ENCODE measurements around the gene PAN2.
"Not testable (repeated sequence)": the region's sequence is repeated elsewhere in the genome, so short reads cannot be mapped to it uniquely, and the experiment has no call there.

PAN2 gene

DNA sequence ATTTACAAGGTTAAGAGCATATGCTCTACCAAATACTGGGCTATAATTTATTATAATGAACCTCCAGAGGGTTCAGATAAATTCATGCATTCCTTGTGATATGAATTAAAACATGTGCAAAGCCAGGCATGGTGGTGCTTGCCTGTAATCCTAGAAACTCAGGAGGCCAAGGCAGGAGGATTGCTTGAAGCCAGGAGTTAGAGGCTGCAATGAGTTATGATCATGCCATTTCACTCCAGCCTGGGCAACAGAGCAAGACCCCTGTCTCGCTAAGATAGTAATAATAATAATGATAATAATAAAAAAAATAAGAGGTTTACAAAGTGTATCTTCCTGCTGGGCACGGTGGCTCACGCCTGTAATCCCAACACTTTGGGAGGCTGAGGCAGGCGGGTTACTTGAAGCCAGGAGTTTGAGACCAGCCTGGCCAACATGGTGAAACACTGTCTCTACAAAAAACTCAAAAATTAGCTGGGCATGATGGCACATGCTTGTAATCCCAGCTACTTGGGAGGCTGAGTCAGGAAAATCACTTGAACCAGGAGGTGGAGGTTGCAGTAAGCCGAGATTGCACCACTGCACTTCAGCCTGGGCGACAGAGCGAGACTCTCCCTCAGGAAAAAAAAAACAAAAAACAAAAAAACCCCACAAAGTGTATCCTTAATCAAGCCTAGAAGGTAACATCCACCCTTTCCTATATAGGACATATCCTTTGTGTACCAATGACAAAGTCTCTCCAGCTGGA lies 26.4 kb downstream of the PAN2 start:
- DNase-seq (ENCODE audit: low read depth in 2 of 3, low spot score in 1 of 3), result no peak

DNA sequence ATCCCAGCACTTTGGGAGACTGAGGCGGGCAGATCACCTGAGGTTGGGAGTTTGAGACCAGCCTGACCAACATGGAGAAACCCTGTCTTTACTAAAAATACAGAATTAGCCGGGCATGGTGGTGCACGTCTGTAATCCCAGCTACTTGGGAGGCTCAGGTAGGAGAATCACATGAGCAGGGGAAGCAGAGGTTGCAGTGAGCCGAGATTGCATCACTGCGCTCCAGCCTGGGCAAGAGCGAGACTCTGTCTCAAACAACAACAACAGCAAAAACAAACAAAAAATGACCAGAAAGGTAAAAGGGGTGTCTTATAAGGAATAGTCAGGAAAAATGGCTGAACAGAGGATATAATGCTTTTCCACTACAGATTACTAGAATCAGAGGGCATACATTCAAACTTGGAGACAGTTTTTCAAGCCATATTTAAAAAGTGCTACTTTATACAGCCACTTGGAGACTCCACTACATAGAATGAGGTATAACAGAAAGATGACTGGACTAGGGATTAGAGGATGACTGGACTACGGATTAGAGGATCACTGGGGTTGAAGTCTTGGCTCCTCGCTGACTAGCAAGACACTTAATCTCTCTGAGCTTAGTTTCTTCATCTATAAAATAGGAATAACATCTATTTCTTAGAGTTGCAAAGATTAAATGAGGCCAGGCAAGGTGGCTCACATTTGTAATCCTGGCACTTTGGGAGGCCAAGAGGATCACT lies 28.8 kb downstream of the PAN2 start:
- no peak for DNase-seq (ENCODE audit: low read depth in 2 of 3, low spot score in 1 of 3)

DNA sequence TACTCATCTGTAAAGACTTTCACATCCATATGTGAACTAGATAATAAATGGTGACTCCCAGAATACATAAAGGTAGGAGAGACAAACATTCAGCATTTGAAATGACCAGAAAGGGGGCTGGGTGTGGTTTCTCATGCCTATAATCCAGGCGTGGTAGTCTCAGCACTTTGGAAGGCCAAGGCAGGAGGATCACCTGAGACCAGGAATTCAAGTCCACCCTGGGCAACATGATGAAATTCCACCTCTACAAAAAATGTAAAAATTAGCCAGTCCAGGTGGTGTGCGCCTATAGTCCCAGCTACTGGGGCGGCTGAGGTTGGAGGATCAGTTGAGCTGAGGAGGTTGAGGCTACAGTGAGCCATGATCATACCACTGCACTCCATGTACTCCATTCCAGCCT lies 29.5 kb downstream of the PAN2 start:
- no peak for DNase-seq (ENCODE audit: low read depth in 2 of 3, low spot score in 1 of 3)

DNA sequence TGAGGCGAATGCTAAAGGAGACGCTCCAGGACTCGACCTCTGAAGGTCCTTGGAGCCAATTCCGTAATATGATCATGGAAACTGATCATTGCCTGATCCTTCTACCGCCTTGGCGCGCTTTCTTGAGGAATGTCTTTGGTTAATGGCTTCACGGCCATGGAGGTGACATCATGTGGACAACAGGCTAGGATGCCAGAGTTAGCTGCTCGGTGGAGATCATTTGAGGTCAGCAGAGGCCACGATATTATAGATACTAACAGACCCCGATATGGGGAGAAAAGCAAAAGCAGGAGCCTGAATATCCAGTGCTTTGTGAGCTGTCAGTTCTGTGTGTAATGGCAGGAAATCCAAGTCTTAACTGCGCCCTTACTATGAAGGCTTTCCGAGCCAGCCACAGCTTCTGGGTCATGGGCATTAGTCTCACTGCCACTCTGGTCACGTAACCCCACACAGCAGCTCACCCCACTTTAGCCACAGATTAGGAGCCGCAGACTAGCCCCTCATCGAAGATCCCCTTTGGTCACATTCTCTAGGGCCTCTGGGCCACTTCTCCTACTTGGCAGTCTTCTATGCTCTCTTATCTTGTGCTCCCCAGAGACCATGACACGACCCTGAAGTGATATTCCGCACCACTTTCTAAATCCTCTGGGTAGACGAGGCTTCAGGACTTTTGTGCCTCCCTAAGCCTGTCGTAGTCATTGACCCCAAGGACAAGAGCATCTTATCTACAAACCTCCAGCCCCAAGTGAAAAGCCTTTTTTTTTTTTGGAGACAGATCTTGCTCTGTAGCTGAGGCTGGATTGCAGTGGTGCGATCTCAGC lies 32.9 kb downstream of the PAN2 start:
- no peak for DNase-seq (ENCODE audit: low read depth in 2 of 3, low spot score in 1 of 3)

DNA sequence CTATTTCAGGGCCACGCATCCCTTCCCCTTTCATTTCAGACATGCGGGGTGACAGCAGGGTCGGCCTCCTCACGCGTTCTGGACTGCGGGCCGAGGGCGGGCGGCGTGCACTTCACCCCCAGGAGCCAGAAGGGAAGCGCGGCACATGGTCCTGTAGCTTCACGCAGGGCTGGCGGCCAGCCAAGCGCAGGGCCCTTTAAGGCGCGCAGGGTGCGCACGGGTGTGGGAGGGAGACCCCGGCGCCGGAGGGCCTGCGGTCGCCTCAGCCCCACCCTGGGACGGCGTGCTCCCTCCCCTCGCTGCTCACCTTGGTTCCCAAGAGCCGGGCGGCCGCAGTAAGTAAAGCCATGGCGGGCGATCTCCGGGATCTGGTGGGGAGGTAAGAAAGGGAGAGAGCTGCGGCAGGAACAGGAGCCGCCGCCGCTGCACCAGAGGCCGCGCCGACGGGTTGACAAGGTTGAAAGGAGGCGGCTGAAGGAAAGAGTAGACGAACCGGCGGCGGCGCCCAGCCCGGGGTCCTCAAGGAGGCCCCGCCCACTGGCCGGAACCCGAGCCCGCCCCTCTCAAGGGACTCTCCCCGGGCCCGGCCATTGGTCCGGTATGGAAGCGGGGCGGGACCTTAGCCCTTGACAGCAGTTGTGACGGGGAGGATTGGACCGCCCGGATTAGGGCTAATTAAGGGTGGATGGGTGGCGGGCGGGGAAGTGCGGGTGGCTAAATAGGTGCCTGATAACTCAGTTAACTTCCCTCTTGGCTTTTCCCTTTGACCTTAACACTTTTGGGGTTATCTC lies 33.8 kb downstream of the PAN2 start, which contains the start of gene CS:
Gene CS, minus strand, starts transcription at position 478 of the 791 bp plus-strand sequence. Its CDS starts 129 bp downstream, at position 349.
- peak; percentile 96 to 99 (median 98) for DNase-seq (ENCODE audit: low read depth in 2 of 3, low spot score in 1 of 3)

DNA sequence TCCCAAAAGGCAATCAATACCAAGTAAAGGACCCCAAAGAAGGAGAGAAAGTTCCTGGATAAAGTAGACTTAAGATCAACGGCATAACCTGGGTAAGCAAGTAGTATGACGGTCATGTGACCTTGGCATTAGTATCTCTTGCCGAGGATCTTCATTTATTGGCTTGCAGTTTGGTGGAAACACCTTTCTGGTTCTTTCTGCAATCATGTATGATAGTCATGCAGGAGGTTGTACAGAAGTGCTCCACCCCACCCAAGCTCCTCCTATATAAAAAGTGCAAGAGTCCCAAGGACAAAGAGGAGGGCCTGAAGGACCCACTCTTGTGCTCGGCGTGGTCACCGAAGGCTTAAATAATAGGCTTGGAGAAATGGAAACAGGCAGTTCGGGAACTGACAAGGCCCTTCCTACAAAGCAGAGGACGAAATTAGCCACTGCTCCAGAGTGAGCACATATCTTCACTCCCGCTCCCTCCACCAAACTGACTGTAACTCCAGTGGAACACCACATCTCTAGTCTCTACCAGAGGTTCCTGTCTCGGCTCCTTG lies 34.4 kb downstream of the PAN2 start:
- no peak for DNase-seq (ENCODE audit: low read depth in 2 of 3, low spot score in 1 of 3)

DNA sequence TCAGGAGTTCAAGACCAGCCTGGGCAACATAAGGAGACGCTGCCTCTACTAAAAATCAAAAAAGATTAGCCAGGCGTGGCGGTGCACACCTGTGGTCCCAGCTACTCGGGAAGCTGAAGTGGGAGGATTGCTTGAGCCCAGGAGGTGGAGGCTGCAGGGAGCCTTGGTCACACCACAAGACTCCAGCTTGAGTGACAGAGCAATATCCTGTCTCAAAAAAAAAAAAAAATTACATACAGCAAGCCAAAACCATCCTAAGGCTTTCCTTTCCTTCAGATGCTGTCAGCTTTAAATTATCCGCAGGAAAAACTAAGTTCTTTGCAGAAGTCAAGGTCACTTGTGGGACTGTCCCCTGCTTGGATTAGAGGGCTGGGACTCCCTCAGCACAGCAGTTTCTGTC lies 35.0 kb downstream of the PAN2 start:
- no peak for DNase-seq (ENCODE audit: low read depth in 2 of 3, low spot score in 1 of 3)

DNA sequence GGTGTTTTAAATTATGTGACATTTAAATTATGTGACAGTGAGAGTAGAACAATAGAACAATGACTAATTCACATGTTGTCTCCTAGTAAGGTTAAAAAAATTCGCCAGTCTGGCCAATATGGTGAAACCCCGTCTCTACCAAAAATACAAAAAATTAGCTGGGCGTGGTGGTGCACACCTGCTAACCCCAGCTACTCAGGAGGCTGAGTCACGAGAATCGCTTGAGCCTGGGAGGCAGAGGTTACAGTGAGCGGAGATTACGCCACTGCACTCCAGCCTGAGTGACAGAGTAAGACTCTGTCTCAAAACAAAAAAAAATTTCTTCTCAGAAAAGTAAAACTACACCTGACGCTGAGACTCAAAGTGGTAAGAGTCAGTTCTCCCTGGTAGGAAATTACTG lies 36.4 kb downstream of the PAN2 start:
- DNase-seq (ENCODE audit: low read depth in 2 of 3, low spot score in 1 of 3), result no peak

DNA sequence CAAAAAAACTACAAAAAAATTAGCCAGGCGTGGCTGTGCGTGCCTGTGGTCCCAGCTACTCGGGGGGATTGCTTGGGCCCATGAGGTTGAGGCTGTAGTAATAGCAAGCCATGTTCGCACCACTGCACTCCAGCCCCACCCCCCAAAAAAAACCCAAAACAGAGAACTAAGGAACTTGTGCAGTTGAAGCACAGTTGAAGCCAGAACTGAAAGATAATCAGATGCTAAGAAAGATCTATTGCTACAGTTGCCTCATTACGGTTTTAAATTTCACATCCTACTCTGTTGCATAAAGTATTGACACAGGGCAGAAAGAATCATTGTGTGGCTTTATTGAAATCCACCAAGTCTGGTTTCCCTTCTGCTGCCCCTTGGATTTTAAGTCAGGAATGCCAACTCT lies 37.5 kb downstream of the PAN2 start:
- DNase-seq (ENCODE audit: low read depth in 2 of 3, low spot score in 1 of 3), result no peak

DNA sequence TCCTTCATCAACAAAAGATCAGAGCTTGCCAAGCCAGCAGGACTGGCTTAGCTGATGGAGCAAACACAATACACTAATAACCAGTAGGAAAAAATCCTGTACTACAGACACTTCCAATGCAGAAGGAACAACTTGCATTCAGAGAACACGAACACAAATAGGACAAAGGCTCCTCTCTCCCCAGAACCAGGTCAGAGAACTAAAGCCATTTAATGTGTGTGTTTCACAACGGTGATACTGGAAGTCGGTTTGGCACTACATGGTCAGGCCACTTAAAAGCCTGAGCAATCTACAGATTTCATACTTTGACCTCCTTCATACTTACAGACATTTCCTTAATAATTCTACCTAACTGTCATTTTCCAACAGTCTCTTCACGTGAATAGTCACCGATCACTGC lies 40.0 kb downstream of the PAN2 start:
- DNase-seq (ENCODE audit: low read depth in 2 of 3, low spot score in 1 of 3), result no peak

DNA sequence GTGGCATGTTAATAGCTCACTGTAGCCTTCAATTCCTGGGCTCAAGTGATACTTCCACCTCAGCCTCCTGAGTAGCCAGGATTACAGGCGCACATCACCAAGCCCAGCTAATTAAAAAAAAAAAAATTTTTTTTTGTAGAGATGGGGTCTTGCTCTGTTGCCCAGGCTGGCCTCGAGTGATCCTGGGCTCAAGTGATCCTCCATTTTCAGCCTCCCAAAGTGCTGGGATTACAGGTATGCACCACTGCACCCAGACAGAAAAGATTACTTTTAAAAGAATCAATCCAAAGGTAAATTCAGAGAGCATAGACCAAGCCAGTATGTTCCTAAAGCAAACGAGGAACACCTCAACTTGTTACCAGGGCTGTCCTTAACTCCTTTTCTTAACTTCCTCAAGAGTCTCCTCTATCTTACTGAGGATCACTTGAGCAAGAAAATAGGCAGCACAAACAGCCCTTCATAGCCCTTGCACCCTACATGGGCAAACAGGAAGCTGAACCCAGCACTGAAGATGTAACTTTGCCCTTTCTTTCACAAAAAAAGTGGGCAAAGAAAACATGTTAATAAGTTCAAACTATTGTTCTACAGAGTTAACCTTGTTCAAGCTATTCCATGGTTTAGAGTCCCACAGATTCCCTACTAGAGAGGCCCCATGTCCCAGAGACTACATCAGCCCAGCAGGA lies 45.0 kb downstream of the PAN2 start:
- DNase-seq (ENCODE audit: low read depth in 2 of 3, low spot score in 1 of 3), result no peak

DNA sequence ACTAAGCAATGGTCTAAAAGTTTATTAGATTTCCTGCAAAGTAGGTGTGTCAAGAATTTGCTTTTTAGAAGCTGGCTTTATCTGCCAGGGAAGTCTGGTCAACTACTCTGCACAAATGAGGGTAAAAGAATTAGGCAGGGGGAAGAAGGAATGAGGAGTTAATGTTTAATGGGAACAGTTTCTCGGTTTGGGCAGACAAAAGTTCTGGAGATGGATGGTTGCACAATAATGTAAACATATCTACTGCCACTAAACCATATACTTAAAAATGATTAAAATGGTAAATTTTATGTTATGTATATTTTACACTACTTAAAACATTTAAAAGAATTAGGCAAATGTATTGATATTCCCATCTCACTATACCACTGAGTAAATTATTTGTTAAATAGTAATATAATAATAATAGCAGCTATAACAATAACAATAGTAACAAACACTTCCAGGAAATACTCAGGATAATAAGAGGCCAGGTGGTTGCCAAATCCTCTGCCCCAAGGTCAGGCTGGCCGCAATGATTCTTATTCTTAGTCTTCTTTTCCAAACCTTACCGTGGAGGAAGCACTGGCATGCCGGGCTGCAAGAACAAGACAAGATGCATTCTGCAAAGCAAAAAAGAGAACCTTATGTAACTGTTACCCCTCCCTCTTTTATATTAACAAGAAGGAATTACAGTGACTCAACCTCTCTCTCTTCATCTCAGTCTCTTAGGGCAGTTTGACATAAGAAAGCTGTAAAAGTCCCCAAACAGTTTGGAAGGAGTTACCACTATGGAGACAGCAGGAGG lies 47.6 kb downstream of the PAN2 start:
- DNase-seq (ENCODE audit: low read depth in 2 of 3, low spot score in 1 of 3), result no peak

DNA sequence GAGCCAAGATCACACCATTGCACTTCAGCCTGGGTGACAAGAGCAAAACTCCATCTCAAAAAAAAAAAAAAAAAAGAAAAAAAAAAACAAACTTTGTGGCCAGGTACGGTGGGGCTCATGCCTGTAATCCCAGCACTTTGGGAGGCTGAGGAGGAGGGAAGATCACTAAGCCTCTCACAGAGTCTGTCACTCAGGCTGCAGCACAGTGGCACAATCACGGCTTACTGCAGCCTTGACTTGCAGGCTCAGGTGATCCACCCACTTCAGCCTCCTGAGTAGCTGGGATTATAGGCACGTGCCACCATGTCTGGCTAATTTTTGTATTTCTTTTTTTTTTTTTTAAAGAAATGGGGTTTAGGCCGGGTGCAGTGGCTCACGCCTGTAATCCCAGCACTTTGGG lies 49.5 kb downstream of the PAN2 start:
- not testable (repeated sequence) for DNase-seq (ENCODE audit: low read depth in 2 of 3, low spot score in 1 of 3)

DNA sequence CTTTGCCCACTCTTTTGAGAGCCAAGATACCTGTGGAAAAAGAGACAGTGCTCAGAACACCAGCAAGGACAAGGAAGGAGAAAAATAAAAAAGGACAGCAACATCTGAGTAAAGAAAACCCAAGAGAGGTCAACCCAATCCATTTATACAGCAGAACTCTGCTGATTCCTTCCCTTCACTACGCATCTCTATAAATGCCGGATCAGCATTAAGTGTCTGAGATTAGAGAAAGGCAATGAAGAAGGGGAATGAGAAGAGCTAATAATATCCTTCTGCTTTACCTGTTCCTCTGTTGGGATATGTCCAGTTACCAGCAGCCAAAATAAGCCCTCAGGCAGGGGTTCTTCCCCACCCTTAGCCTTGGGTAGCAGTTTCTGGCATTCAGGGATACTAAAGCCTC lies 51.2 kb downstream of the PAN2 start:
- DNase-seq (ENCODE audit: low read depth in 2 of 3, low spot score in 1 of 3), result no peak

DNA sequence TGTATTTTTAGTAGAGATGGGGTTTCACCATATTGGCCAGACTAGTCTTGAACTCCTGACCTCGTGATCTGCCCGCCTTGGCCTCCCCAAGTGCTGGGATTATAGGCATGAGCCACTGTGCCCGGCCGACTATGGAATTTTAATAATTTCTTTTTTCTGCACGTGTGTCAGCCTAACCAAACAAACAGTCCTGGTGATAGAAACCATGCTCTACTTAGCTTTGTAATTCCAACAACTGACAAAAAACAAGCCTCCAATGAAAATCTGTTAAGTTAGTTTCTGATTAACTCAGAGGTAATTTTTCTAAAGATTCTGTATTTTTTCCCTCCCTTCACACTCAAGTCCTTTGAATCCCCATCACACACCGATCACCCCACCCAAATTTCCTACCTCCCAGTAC lies 51.8 kb downstream of the PAN2 start:
- no peak for DNase-seq (ENCODE audit: low read depth in 2 of 3, low spot score in 1 of 3)

DNA sequence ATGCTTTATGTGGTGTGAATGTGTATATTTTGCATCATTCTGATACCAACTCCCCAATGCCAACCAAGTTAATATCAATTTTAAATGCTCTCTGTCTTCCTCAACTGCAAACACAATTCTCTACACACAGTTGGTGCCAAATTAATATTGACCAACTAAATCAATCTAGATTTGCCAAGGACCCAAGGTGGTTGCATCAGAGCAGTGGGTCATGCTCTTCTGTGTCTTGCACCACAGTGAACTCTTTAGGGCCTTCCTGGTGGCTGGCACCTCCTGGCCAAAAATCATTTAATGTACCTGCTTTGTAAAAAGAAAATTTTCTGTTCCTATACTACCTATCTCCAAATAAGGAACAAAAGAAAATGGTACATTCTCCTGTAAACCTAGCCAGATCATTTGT lies 53.0 kb downstream of the PAN2 start:
- no peak for DNase-seq (ENCODE audit: low read depth in 2 of 3, low spot score in 1 of 3)

DNA sequence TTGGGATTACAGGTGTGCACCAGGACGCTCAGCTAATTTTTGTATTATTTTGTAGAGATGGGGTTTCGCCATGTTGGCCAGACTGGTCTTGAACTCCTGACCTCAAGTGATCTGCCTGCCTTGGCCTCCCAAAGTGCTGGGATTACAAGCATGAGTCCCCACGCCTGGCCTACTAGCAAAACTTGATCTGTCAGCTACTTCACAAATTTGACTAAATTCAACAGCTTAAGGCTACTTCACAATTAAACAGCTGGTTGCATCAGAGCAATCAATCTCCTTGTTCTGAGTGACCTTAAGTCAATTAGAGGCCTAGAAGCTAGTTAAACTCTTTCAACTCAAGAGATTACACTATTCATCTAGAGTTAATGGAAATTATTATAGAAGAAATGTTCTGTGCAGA lies 54.9 kb downstream of the PAN2 start:
- DNase-seq (ENCODE audit: low read depth in 2 of 3, low spot score in 1 of 3), result no peak

DNA sequence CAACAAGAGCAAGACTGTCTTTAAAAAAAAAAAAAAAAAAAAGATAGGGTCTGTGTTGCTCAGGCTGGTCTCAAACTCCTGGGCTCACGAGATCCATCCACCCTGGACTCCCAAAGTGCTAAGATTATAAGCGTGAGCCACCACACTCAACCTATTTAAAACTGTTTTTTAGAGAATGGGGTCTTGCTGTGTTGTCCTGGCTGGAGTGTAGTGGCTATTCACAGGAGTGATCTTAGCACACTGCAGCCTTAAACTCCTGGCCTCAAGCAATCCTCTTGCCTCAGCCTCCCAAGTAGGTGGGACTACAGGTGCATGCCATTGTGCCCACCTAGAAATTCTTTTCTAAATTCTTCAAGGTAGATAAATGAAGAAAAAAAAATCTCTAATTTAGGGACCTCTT lies 59.5 kb downstream of the PAN2 start:
- DNase-seq (ENCODE audit: low read depth in 2 of 3, low spot score in 1 of 3), result no peak

DNA sequence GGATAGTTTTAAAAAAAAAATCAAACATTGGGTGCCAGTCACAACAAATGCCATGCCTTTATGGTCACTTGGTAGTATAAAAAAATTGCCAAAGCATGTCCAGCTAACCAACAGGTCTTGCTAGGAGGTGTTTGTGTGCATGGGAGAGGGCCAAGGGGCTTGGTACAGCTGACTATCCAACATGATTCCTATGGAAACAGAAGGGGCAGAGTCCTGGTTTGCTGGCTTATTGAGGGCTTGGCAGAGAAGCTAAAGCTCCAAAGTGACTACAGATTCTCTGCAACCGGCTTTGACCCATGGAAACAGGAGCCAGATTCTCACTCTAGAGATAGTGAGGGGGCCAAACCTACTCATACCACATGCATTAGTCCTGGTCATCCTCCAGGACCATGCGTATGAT lies 61.3 kb downstream of the PAN2 start:
- not testable (repeated sequence) for DNase-seq (ENCODE audit: low read depth in 2 of 3, low spot score in 1 of 3)
